ENCODE data around the gene PCDH15.

The PCDH15 gene

GRCh38 chr10:54131833-54132232 is 669.2 kb downstream of the PCDH15 start:
- H3K4me3 ChIP-seq (ENCODE audit: low read depth, low read length), result no peak overlapping the region
- no peaks in the 10 kb centered on the region for H3K27me3 ChIP-seq (ENCODE audit: insufficient read depth, low read depth, severe bottlenecking)
- no peak for TF ChIP-seq CTCF (IDR thresholded peaks at IDR 0.05; ENCODE audit: low read depth, low read length)
- no peaks in the 10 kb centered on the region for H3K36me3 ChIP-seq
- no peak overlapping the region for H3K27ac ChIP-seq
- no peak for DNase-seq
- peaks cover 2% of the 10 kb centered on the region for H3K9me3 ChIP-seq (ENCODE audit: severe bottlenecking)

- no peak overlapping the region for H3K27ac ChIP-seq
- TF ChIP-seq CTCF (IDR thresholded peaks at IDR 0.05; ENCODE audit: low read depth, low read length), result no peak
- H3K36me3 ChIP-seq, result no peaks in the 10 kb centered on the region
- H3K4me3 ChIP-seq (ENCODE audit: low read depth, low read length), result no peak overlapping the region
- no peak for DNase-seq
- no peaks in the 10 kb centered on the region for H3K27me3 ChIP-seq (ENCODE audit: insufficient read depth, low read depth, severe bottlenecking)
- H3K9me3 ChIP-seq (ENCODE audit: severe bottlenecking), result no peaks in the 10 kb centered on the region
Measured at GRCh38 chr10:54130394-54130793, 670.6 kb downstream of the PCDH15 start.

GRCh38 chr10:54125098-54125747 is 675.8 kb downstream of the PCDH15 start:
- Histone ChIP-seq H3K27me3 (ENCODE audit: insufficient read depth, low read depth, severe bottlenecking) (no peaks in the 10 kb centered on the region), H3K9me3 (ENCODE audit: severe bottlenecking) (no peaks in the 10 kb centered on the region), H3K36me3 (no peaks in the 10 kb centered on the region), H3K27ac (no peak overlapping the region), H3K4me3 (ENCODE audit: low read depth, low read length) (no peak overlapping the region)
- DNase-seq, result no peak
- TF ChIP-seq CTCF (IDR thresholded peaks at IDR 0.05; ENCODE audit: low read depth, low read length), result no peak

GRCh38 chr10:54124209-54124885 is 676.7 kb downstream of the PCDH15 start:
- Histone ChIP-seq H3K27ac (no peak overlapping the region), H3K4me3 (ENCODE audit: low read depth, low read length) (no peak overlapping the region), H3K27me3 (ENCODE audit: insufficient read depth, low read depth, severe bottlenecking) (no peaks in the 10 kb centered on the region), H3K36me3 (no peaks in the 10 kb centered on the region), H3K9me3 (ENCODE audit: severe bottlenecking) (no peaks in the 10 kb centered on the region)
- no peak for TF ChIP-seq CTCF (IDR thresholded peaks at IDR 0.05; ENCODE audit: low read depth, low read length)
- DNase-seq, result no peak

GRCh38 chr10:54120806-54121205 is 680.2 kb downstream of the PCDH15 start:
- H3K27me3 ChIP-seq (ENCODE audit: insufficient read depth, low read depth, severe bottlenecking), result no peaks in the 10 kb centered on the region
- no peak overlapping the region for H3K27ac ChIP-seq
- no peaks in the 10 kb centered on the region for H3K9me3 ChIP-seq (ENCODE audit: severe bottlenecking)
- DNase-seq, result no peak
- no peak for TF ChIP-seq CTCF (IDR thresholded peaks at IDR 0.05; ENCODE audit: low read depth, low read length)
- H3K36me3 ChIP-seq, result no peaks in the 10 kb centered on the region
- no peak overlapping the region for H3K4me3 ChIP-seq (ENCODE audit: low read depth, low read length)
